Measurements from ENCODE around the gene CDH13. TPM values are rescaled to one million over a fixed set of nuclear protein-coding genes. Genes with fewer than 3 reads are reported as not detected.

Gene CDH13
- total and polyA plus RNA-seq, 10 of the 15 experiments (the other 5 are each of a cell fraction or from before 2014, with no cell fraction given) = under 0.01 to 0.05 TPM; not detected in 8

DNA sequence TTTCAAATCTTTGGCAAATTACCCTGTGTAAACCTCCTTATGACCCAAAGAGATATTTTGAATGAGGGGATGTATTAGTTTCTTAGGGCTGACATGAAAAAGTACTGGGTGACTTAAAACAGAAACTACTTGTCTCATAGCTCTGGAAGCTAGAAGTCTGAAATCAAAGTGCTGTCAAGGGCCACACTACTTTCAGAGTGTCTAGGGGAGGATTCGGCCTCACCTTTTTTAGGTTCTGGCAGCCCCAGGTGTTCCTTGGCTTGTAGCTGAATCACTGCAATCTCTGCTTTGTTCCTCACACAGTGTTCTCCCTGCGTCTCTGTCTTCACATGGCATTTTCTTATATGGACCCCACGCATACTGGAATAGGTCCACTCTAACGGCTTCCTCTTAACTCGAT lies 322.2 kb downstream of the CDH13 start (continued):
- TF ChIP-seq, protein P1, sequence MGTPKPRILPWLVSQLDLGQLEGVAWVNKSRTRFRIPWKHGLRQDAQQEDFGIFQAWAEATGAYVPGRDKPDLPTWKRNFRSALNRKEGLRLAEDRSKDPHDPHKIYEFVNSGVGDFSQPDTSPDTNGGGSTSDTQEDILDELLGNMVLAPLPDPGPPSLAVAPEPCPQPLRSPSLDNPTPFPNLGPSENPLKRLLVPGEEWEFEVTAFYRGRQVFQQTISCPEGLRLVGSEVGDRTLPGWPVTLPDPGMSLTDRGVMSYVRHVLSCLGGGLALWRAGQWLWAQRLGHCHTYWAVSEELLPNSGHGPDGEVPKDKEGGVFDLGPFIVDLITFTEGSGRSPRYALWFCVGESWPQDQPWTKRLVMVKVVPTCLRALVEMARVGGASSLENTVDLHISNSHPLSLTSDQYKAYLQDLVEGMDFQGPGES (IDR thresholded peaks at IDR 0.05) = no peak
- no peak for TF ChIP-seq RUNX3 (IDR thresholded peaks at IDR 0.05; ENCODE audit: low read length)

DNA sequence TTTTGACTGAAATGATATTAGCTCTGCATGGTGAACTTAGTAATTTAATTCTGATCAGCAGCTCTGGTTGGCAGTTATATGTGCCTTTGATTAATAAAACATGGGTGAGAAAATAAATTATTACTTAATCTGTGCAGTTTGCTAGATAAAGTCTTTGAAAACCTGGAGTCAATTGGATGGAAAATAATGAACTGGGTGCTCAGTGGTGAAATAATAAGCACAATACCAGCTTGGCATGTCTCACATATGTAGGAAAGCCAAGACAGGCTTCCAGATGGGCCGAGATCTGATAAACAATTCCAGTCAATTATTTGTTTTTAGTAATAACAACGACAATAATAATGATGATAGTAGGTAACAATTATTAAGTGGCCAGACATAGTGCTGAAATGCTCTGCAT lies 326.7 kb downstream of the CDH13 start:
- no peak for ATAC-seq
- SMC1A ChIA-PET (ENCODE audit: uncharacterized antibody, unreplicated experiment) = no interaction called here
- no TSS peak for BruUV-seq (replicated peaks)
- no peaks in the 10 kb centered on the region for H3K36me3 ChIP-seq (ENCODE audit: control insufficient read depth in 2 of 2, insufficient read depth in 2 of 2, low read length in 1 of 2)
- CTCF ChIA-PET = no interaction called here
- H3K27me3 ChIP-seq (replicated peaks in 1 of 2; ENCODE audit: control insufficient read depth in 2 of 2, insufficient read depth in 2 of 2, low read length in 1 of 2) = no peaks in the 10 kb centered on the region
- intact Hi-C loops (cut with micrococcal nuclease; ENCODE audit: unreplicated experiment) (no loop called here), in situ Hi-C loops (cut with MboI) (no loop called here)
- RAD21 ChIA-PET (ENCODE audit: unreplicated experiment) = no interaction called here
- no peak overlapping the region for H3K4me3 ChIP-seq
- TF ChIP-seq, protein P2, sequence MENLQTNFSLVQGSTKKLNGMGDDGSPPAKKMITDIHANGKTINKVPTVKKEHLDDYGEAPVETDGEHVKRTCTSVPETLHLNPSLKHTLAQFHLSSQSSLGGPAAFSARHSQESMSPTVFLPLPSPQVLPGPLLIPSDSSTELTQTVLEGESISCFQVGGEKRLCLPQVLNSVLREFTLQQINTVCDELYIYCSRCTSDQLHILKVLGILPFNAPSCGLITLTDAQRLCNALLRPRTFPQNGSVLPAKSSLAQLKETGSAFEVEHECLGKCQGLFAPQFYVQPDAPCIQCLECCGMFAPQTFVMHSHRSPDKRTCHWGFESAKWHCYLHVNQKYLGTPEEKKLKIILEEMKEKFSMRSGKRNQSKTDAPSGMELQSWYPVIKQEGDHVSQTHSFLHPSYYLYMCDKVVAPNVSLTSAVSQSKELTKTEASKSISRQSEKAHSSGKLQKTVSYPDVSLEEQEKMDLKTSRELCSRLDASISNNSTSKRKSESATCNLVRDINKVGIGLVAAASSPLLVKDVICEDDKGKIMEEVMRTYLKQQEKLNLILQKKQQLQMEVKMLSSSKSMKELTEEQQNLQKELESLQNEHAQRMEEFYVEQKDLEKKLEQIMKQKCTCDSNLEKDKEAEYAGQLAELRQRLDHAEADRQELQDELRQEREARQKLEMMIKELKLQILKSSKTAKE (IDR thresholded peaks at IDR 0.05; ENCODE audit: low read depth, poor library complexity, severe bottlenecking) = no peak
- TF ChIP-seq PML (IDR thresholded peaks at IDR 0.05; ENCODE audit: low read length) (no peak), GABPA (IDR thresholded peaks at IDR 0.05; ENCODE audit: low read depth) (no peak), NFXL1 (IDR thresholded peaks at IDR 0.05; ENCODE audit: borderline replicate concordance) (no peak), IKZF2 (IDR thresholded peaks at IDR 0.05) (no peak), BCL11A (IDR thresholded peaks at IDR 0.05; ENCODE audit: low read depth, low read length) (no peak), KDM1A (IDR thresholded peaks at IDR 0.05; ENCODE audit: borderline replicate concordance) (no peak), SMARCA5 (IDR thresholded peaks at IDR 0.05) (no peak), NFYB (IDR thresholded peaks at IDR 0.05; ENCODE audit: insufficient read depth, low read depth, low read length) (no peak), MXI1 (IDR thresholded peaks at IDR 0.05; ENCODE audit: low read depth, low read length) (no peak), ATF7 (IDR thresholded peaks at IDR 0.05; ENCODE audit: low read depth) (no peak)
- TF ChIP-seq, protein P3, sequence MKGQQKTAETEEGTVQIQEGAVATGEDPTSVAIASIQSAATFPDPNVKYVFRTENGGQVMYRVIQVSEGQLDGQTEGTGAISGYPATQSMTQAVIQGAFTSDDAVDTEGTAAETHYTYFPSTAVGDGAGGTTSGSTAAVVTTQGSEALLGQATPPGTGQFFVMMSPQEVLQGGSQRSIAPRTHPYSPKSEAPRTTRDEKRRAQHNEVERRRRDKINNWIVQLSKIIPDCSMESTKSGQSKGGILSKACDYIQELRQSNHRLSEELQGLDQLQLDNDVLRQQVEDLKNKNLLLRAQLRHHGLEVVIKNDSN (IDR thresholded peaks at IDR 0.05; ENCODE audit: borderline replicate concordance, extremely low read length, insufficient read depth, low read depth, low read length) = no peak
- TF ChIP-seq, protein P1 (IDR thresholded peaks at IDR 0.05) = no peak
- TF ChIP-seq, protein P4, sequence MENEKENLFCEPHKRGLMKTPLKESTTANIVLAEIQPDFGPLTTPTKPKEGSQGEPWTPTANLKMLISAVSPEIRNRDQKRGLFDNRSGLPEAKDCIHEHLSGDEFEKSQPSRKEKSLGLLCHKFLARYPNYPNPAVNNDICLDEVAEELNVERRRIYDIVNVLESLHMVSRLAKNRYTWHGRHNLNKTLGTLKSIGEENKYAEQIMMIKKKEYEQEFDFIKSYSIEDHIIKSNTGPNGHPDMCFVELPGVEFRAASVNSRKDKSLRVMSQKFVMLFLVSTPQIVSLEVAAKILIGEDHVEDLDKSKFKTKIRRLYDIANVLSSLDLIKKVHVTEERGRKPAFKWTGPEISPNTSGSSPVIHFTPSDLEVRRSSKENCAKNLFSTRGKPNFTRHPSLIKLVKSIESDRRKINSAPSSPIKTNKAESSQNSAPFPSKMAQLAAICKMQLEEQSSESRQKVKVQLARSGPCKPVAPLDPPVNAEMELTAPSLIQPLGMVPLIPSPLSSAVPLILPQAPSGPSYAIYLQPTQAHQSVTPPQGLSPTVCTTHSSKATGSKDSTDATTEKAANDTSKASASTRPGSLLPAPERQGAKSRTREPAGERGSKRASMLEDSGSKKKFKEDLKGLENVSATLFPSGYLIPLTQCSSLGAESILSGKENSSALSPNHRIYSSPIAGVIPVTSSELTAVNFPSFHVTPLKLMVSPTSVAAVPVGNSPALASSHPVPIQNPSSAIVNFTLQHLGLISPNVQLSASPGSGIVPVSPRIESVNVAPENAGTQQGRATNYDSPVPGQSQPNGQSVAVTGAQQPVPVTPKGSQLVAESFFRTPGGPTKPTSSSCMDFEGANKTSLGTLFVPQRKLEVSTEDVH (IDR thresholded peaks at IDR 0.05; ENCODE audit: low read depth, partially characterized antibody) = no peak
- no peaks in the 10 kb centered on the region for H3K4me1 ChIP-seq (ENCODE audit: control insufficient read depth, insufficient read depth, low read length)
- no peak overlapping the region for H3K4me2 ChIP-seq (ENCODE audit: control insufficient read depth, insufficient read depth)
- no peaks in the 10 kb centered on the region for H4K20me1 ChIP-seq (ENCODE audit: control insufficient read depth, insufficient read depth)
- no peak overlapping the region for H2AFZ ChIP-seq (ENCODE audit: control insufficient read depth, low read depth, low read length)
- no peak overlapping the region for H3K27ac ChIP-seq (ENCODE audit: control insufficient read depth, insufficient read depth)
- H3K9me3 ChIP-seq (replicated peaks; ENCODE audit: control insufficient read depth, insufficient read depth, low read length) = no peaks in the 10 kb centered on the region
- POLR2A ChIA-PET = no interaction called here
- H3K79me2 ChIP-seq (ENCODE audit: control insufficient read depth, insufficient read depth, low read length) = no peaks in the 10 kb centered on the region
- no peak for DNase-seq (ENCODE audit: low read depth, low spot score)
- no peak for FAIRE-seq
- no peak overlapping the region for H3K9ac ChIP-seq (ENCODE audit: control insufficient read depth, insufficient read depth, low read length)
- WGBS (ENCODE audit: insufficient coverage, insufficient replicate concordance, low lambda C conversion rate, missing lambda C conversion rate) = 13% methylated on average over 2 of the region's 2 CpGs
